Natural killer cell treated with Interleukin-12 subunit alpha and Interleukin-12 subunit beta and Interleukin-15 and Interleukin-18, amount 100 ng/mL, for 72 hours (primary cell): ENCODE measurements around the gene PPL. TPM values are rescaled to one million over a fixed set of nuclear protein-coding genes. Genes with fewer than 3 reads are reported as not detected.
A peak's percentile ranks its signal among the peaks of the same experiment; 100 is the strongest.
"Not testable (repeated sequence)": the region's sequence is repeated elsewhere in the genome, so short reads cannot be mapped to it uniquely, and the experiment has no call there.

Experiments used
- ATAC-seq, 2 donors: fragments of 150-1000 bp; cut with Tn5 transposase in 1 of 2; sonication (Bioruptor Pico), chemical (Tn5 transposase) in 1 of 2; 2 replicates each; pipeline ENCODE4 v1.10.0; 2021
- DNase-seq: peaks from one replicate; pipeline ENCODE4 v3.0.0; 2022; ENCODE audit warnings: low spot score
- H3K27ac Mint-ChIP-seq, 2 donors: 1 replicate in 1 of 2; 2 replicates in 1 of 2; pipeline ENCODE4 v1.8.0; 2022; ENCODE audit warnings: mixed read lengths in 2 of 2, mild to moderate bottlenecking in 1 of 2, moderate library complexity in 1 of 2
- H3K27me3 Mint-ChIP-seq, 2 donors: 1 replicate in 1 of 2; 2 replicates in 1 of 2; pipeline ENCODE4 v1.8.0; 2022; ENCODE audit warnings: mixed read lengths in 2 of 2
- H3K36me3 Mint-ChIP-seq: one replicate; pipeline ENCODE4 v1.8.0; 2022; ENCODE audit warnings: mixed read lengths
- H3K4me1 Mint-ChIP-seq, 2 donors: 1 replicate in 1 of 2; 2 replicates in 1 of 2; pipeline ENCODE4 v1.8.0; 2022; ENCODE audit warnings: low read depth in 2 of 2, mixed read lengths in 2 of 2, mild to moderate bottlenecking in 1 of 2
- H3K4me3 Mint-ChIP-seq: one replicate; pipeline ENCODE4 v1.8.0; 2022; ENCODE audit warnings: mixed read lengths
- H3K9me3 Mint-ChIP-seq: 2 replicates; pipeline ENCODE4 v1.8.0; 2022; ENCODE audit warnings: mixed read lengths
- total RNA-seq, 2 donors: library from RNA; stranded (reverse); gene quantifications; one replicate each; pipeline ENCODE4 v1.2.3, GENCODE V29; 2022

PPL gene
- total RNA-seq, 2 donors from 2014 or later: not detected

GRCh38 chr16:4934591-4934990, 2.4 kb downstream of the PPL start:
- Mint-ChIP-seq H3K27me3 (peaks cover 26 to 27% of the 10 kb centered on the region in 2 donors), H3K4me3 (no peak overlapping the region), H3K27ac (no peak overlapping the region), H3K4me1 (no peaks in the 10 kb centered on the region), H3K36me3 (no peaks in the 10 kb centered on the region), H3K9me3 (no peaks in the 10 kb centered on the region)
- DNase-seq: no peak
- no peak for ATAC-seq

- Mint-ChIP-seq H3K27me3 (peaks cover 27 to 28% of the 10 kb centered on the region in 2 donors), H3K4me3 (no peak overlapping the region), H3K36me3 (no peaks in the 10 kb centered on the region), H3K4me1 (no peaks in the 10 kb centered on the region), H3K9me3 (no peaks in the 10 kb centered on the region), H3K27ac (no peak overlapping the region)
- ATAC-seq: no peak
- no peak for DNase-seq
Observed at GRCh38 chr16:4933871-4934395, 3.0 kb downstream of the PPL start.

- Mint-ChIP-seq H3K27me3 (peaks cover 24 to 28% of the 10 kb centered on the region in 2 donors), H3K9me3 (no peaks in the 10 kb centered on the region), H3K4me1 (no peaks in the 10 kb centered on the region), H3K4me3 (no peak overlapping the region), H3K36me3 (no peaks in the 10 kb centered on the region), H3K27ac (no peak overlapping the region)
- no peak for ATAC-seq
- DNase-seq: no peak
Observed at GRCh38 chr16:4933433-4933832, 3.5 kb downstream of the PPL start.

GRCh38 chr16:4931381-4931780, 5.6 kb downstream of the PPL start:
- peaks cover 7% of the 10 kb centered on the region for H3K36me3 Mint-ChIP-seq
- H3K9me3 Mint-ChIP-seq: peaks cover 6% of the 10 kb centered on the region
- DNase-seq (peak; percentile 56), ATAC-seq (no peak)
- H3K27ac Mint-ChIP-seq: no peak overlapping the region
- no peaks in the 10 kb centered on the region for H3K4me1 Mint-ChIP-seq
- no peak overlapping the region for H3K4me3 Mint-ChIP-seq
- H3K27me3 Mint-ChIP-seq: peaks cover 14 to 18% of the 10 kb centered on the region in 2 donors

GRCh38 chr16:4929619-4930018, 7.3 kb downstream of the PPL start:
- not testable (repeated sequence) for H3K36me3 Mint-ChIP-seq, H3K4me1 Mint-ChIP-seq, DNase-seq, ATAC-seq, H3K9me3 Mint-ChIP-seq, H3K27ac Mint-ChIP-seq, H3K4me3 Mint-ChIP-seq
- peaks cover 14 to 15% of the 10 kb centered on the region in 2 donors for H3K27me3 Mint-ChIP-seq

- ATAC-seq: no peak
- no peak for DNase-seq
- H3K27me3 Mint-ChIP-seq: peaks cover 6 to 9% of the 10 kb centered on the region in 2 donors
- H3K4me3 Mint-ChIP-seq: no peak overlapping the region
- H3K36me3 Mint-ChIP-seq: peaks cover 7% of the 10 kb centered on the region
- no peak overlapping the region for H3K27ac Mint-ChIP-seq
- no peaks in the 10 kb centered on the region for H3K4me1 Mint-ChIP-seq
- peaks cover 6% of the 10 kb centered on the region for H3K9me3 Mint-ChIP-seq
Observed at GRCh38 chr16:4928227-4928626, 8.7 kb downstream of the PPL start.

- ATAC-seq (no peak), DNase-seq (no peak)
- Mint-ChIP-seq H3K4me1 (no peaks in the 10 kb centered on the region), H3K36me3 (peaks cover 7% of the 10 kb centered on the region), H3K27me3 (peaks cover 6 to 11% of the 10 kb centered on the region in 2 donors), H3K9me3 (peaks cover 6% of the 10 kb centered on the region), H3K4me3 (no peak overlapping the region), H3K27ac (no peak overlapping the region)
Observed at GRCh38 chr16:4927661-4928060, 9.3 kb downstream of the PPL start.

- Mint-ChIP-seq H3K4me3 (no peak overlapping the region), H3K27ac (no peak overlapping the region), H3K27me3 (peaks cover 6 to 11% of the 10 kb centered on the region in 2 donors), H3K4me1 (no peaks in the 10 kb centered on the region), H3K9me3 (peaks cover 6% of the 10 kb centered on the region), H3K36me3 (peaks cover 7% of the 10 kb centered on the region)
- DNase-seq (no peak), ATAC-seq (no peak)
Observed at GRCh38 chr16:4926928-4927327, 10.0 kb downstream of the PPL start.

GRCh38 chr16:4925791-4926190, 11.2 kb downstream of the PPL start:
- H3K27me3 Mint-ChIP-seq: peaks cover 6 to 11% of the 10 kb centered on the region in 2 donors
- ATAC-seq (no peak), DNase-seq (no peak)
- no peak overlapping the region for H3K4me3 Mint-ChIP-seq
- peaks cover 6% of the 10 kb centered on the region for H3K9me3 Mint-ChIP-seq
- H3K4me1 Mint-ChIP-seq: no peaks in the 10 kb centered on the region
- peaks cover 7% of the 10 kb centered on the region for H3K36me3 Mint-ChIP-seq
- no peak overlapping the region for H3K27ac Mint-ChIP-seq

- H3K27me3 Mint-ChIP-seq: peaks cover under 1 to 8% of the 10 kb centered on the region in 2 donors
- no peaks in the 10 kb centered on the region for H3K4me1 Mint-ChIP-seq
- ATAC-seq (no peak), DNase-seq (no peak)
- no peak overlapping the region for H3K4me3 Mint-ChIP-seq
- H3K27ac Mint-ChIP-seq: no peak overlapping the region
- peaks cover 7% of the 10 kb centered on the region for H3K36me3 Mint-ChIP-seq
- peaks cover 6% of the 10 kb centered on the region for H3K9me3 Mint-ChIP-seq
Observed at GRCh38 chr16:4925293-4925607, 11.7 kb downstream of the PPL start.

GRCh38 chr16:4924593-4925292, 12.2 kb downstream of the PPL start:
- Mint-ChIP-seq H3K9me3 (peaks cover 6% of the 10 kb centered on the region), H3K27me3 (peaks cover 0 to 4% of the 10 kb centered on the region in 2 donors), H3K27ac (no peak overlapping the region), H3K4me3 (no peak overlapping the region), H3K36me3 (peaks cover 7% of the 10 kb centered on the region), H3K4me1 (no peaks in the 10 kb centered on the region)
- DNase-seq (peak; percentile 55), ATAC-seq (peak in 1 of 2 donors; percentile 16)

- no peaks in the 10 kb centered on the region for H3K4me1 Mint-ChIP-seq
- ATAC-seq (no peak), DNase-seq (no peak)
- peaks cover 6% of the 10 kb centered on the region for H3K9me3 Mint-ChIP-seq
- no peak overlapping the region for H3K4me3 Mint-ChIP-seq
- H3K36me3 Mint-ChIP-seq: peaks cover 7% of the 10 kb centered on the region
- no peak overlapping the region for H3K27ac Mint-ChIP-seq
- H3K27me3 Mint-ChIP-seq: peaks cover 0 to 2% of the 10 kb centered on the region in 2 donors
Observed at GRCh38 chr16:4923853-4924252, 13.1 kb downstream of the PPL start.

- no peak overlapping the region for H3K27ac Mint-ChIP-seq
- no peak for DNase-seq
Observed at GRCh38 chr16:4922721-4923342, 14.1 kb downstream of the PPL start.

GRCh38 chr16:4920826-4921225, 16.1 kb downstream of the PPL start:
- Mint-ChIP-seq H3K4me1 (no peaks in the 10 kb centered on the region), H3K4me3 (no peak overlapping the region), H3K27me3 (peaks cover 0 to 5% of the 10 kb centered on the region in 2 donors), H3K9me3 (no peaks in the 10 kb centered on the region), H3K27ac (no peak overlapping the region), H3K36me3 (no peaks in the 10 kb centered on the region)
- no peak for DNase-seq
- no peak for ATAC-seq

More at GRCh38 chr16:4922721-4923342, 14.1 kb downstream of the PPL start:
- Mint-ChIP-seq H3K36me3 (peaks cover 7% of the 10 kb centered on the region), H3K4me3 (no peak overlapping the region), H3K9me3 (peaks cover 6% of the 10 kb centered on the region), H3K27me3 (peaks cover 0 to 2% of the 10 kb centered on the region in 2 donors), H3K4me1 (no peaks in the 10 kb centered on the region)
- ATAC-seq: no peak
